Adipocyte (in vitro differentiated cells): ENCODE data around the gene ATOSB.
A peak's percentile ranks its signal among the peaks of the same experiment; 100 is the strongest.

Experiments
- DNase-seq: peaks from one replicate; pipeline ENCODE4 v3.0.0-alpha.2; 2015; ENCODE audit warnings: low read depth
- H3K27me3 ChIP-seq: replicated peaks from 2 replicates; pipeline ENCODE4 v1.7.0; 2013; ENCODE audit warnings: mild to moderate bottlenecking, low read length, moderate library complexity; ENCODE audit not compliant: control insufficient read depth, insufficient read depth
- H3K36me3 ChIP-seq: 2 replicates; pipeline ENCODE4 v1.7.0; 2013; ENCODE audit warnings: low read length, mild to moderate bottlenecking, moderate library complexity; ENCODE audit not compliant: control insufficient read depth, insufficient read depth, severe bottlenecking
- H3K4me1 ChIP-seq: 2 replicates; pipeline ENCODE4 v1.7.0; 2013; ENCODE audit warnings: mild to moderate bottlenecking, low read length, moderate library complexity; ENCODE audit not compliant: control insufficient read depth, insufficient read depth
- H3K4me3 ChIP-seq: 2 replicates; pipeline ENCODE4 v1.7.0; 2013; ENCODE audit warnings: mild to moderate bottlenecking, low read length, moderate library complexity
- H3K9ac ChIP-seq: 2 replicates; pipeline ENCODE4 v1.7.0; 2013; ENCODE audit warnings: mild to moderate bottlenecking, low read length, moderate library complexity
- H3K9me3 ChIP-seq: 2 replicates; pipeline ENCODE4 v1.7.0; 2013; ENCODE audit warnings: mild to moderate bottlenecking, low read length, moderate library complexity; ENCODE audit not compliant: control insufficient read depth

ATOSB gene

DNA sequence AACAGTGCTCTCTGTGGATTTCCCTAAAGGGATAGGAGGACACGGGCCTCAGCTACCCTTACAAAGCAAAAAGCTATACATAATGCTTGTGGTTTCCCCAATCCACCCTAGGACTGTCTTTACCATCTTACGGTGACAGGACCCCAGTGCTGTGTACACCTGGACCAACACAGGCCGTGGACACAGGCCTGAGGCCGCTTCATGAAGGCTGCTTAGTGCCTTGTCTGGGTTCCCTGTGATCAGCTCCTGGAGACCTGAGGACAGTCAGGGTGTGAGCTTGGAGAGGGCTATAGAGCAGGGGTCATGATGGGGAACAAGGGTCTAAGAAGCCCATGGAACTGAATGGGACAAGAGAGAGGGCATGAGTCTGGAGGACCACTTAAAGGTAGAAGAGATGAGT is 38.8 kb downstream of the ATOSB start:
- no peak overlapping the region for H3K4me3 ChIP-seq
- H3K36me3 ChIP-seq: peaks cover 7% of the 10 kb centered on the region
- no peaks in the 10 kb centered on the region for H3K27me3 ChIP-seq
- H3K9ac ChIP-seq: no peak overlapping the region
- no peak for DNase-seq
- H3K9me3 ChIP-seq: no peaks in the 10 kb centered on the region
- peaks cover 23% of the 10 kb centered on the region for H3K4me1 ChIP-seq

DNA sequence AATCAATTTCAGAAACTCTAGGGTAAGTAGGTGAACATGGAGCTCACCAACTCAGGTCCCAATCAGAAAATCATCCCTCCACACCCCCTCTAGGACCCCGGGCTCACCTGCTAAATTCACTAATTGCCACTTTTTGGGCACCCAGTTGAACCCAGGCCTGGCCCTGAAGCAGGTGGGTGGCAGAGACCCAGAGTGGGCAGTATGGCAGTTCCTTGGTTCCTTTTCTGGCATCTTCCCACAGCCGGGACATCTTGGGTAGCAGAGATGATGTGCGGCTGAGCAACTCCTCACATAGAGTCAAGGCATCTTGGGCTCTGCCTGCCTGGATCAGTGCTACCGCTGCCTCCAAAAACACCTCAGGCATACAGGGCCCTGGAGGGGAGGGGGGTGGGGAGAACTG is 40.3 kb downstream of the ATOSB start:
- Histone ChIP-seq H3K36me3 (peaks cover 7% of the 10 kb centered on the region), H3K9me3 (no peaks in the 10 kb centered on the region), H3K4me3 (no peak overlapping the region), H3K27me3 (no peaks in the 10 kb centered on the region), H3K9ac (no peak overlapping the region), H3K4me1 (peaks cover 26% of the 10 kb centered on the region)
- no peak for DNase-seq

DNA sequence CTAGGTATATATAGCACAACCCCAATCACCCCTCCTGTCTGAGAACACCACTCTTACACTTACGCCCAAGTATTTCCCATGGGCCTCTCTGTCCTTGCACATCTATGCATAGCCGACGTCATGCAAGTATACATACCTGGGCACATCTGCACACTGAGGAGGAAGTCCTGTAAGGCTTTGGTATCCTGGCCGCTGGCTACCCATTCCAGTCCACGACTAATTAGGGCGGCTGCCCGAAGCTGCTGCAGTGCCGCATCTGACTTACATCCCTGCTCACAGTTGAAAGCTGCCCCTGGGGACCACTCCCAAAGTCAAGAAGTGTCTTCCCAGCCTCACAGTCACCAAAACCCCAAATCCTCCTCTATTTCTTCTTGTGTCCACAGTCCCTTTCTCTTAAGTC is 40.9 kb downstream of the ATOSB start:
- peaks cover 7% of the 10 kb centered on the region for H3K36me3 ChIP-seq
- no peak for DNase-seq

DNA sequence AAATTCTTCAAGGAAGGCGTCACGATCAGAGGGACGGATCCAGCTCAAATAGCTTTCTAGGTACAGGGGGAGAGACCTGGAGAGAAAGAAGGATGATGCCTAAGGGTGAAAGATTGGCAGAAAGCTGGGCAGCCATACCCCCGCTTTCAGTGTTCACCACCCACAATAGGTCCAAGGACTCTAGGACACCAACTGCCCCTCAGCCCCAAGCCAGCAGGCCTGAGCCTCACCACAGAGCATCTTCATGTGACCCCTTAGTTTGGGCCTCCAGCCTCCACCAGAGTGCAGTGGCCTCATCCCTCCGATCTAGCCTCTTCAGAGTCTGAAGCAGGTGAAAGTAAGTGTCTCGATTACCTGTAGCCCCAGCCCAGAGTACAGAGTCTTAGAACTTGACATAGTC is 41.5 kb downstream of the ATOSB start:
- DNase-seq: no peak
- H3K27me3 ChIP-seq: no peaks in the 10 kb centered on the region
- H3K4me3 ChIP-seq: no peak overlapping the region
- no peak overlapping the region for H3K9ac ChIP-seq
- H3K4me1 ChIP-seq: peaks cover 34% of the 10 kb centered on the region
- H3K9me3 ChIP-seq: no peaks in the 10 kb centered on the region
- peaks cover 7% of the 10 kb centered on the region for H3K36me3 ChIP-seq

More for the DNA sequence above, 40.9 kb downstream of the ATOSB start:
- Histone ChIP-seq H3K4me3 (no peak overlapping the region), H3K9ac (no peak overlapping the region), H3K9me3 (no peaks in the 10 kb centered on the region), H3K4me1 (peaks cover 30% of the 10 kb centered on the region), H3K27me3 (no peaks in the 10 kb centered on the region)

DNA sequence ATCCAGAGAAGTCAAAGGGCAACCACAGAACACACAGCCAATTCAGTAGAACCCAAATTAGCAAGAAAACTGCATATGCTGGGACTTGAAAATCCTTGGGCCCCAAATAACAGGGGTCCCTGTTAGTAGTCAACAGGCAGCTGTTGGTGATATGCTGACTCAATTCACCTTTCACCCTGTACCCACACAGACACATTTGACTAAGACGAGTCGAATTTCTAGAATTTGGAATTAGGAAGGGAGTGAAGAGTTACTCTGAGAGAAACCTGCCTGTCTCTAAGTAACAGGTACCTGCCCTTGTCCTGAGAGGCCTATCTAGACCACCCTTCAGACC is 42.4 kb downstream of the ATOSB start:
- Histone ChIP-seq H3K9ac (peak overlapping the region; percentile 68), H3K4me1 (peaks cover 34% of the 10 kb centered on the region), H3K27me3 (no peaks in the 10 kb centered on the region), H3K9me3 (no peaks in the 10 kb centered on the region), H3K36me3 (peaks cover 9% of the 10 kb centered on the region), H3K4me3 (peak overlapping the region; percentile 76)
- DNase-seq: no peak

DNA sequence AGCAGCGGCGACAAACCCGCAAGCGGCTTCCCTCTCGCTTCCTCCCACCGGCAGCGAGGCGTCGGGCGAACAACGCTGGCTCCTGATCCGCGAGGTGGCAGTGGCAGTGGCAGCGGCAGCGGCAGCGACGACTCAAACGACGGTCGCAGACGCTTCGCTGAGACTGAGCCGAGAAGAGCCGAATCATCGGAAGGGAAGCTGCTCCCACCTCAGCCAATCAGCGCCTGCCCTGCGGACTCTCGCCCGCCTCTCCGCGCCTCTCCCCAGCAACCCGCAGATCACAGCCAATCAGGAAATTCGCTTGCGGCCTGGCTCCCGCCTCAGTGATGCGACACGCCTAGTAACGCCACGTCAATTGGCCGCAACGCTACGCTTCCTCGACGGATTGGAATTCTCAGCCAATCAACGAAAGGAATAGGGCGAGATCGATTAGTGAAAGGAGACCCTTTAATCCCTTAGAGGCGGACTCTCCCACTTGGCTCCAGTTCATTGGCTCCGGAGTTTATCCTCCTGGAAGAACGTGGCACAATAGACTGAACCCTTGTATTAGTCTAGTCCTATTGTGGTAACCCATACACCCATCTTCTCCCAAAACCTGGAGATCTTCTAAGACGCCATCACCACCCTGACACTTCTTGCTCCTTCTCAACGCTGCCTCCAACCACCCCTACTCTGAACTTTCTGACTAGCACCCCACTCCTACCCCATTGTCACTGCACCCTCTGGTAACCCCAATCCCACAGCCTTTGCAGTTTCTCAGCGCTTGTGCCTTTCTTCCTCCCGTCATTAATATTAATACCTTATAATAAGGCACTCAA is 43.0 kb downstream of the ATOSB start, which contains the start of gene VCP:
Gene VCP, minus strand, starts transcription at position 165 of the 818 bp plus-strand sequence. CDS start 272 bp downstream, outside the sequence.
- Histone ChIP-seq H3K4me3 (peak within 1 kb of the TSS; percentile 94), H3K9ac (peak within 1 kb of the TSS; percentile 99), H3K36me3 (peaks cover 15% of the 10 kb centered on the region), H3K9me3 (no peaks in the 10 kb centered on the region), H3K4me1 (peaks cover 39% of the 10 kb centered on the region), H3K27me3 (no peaks in the 10 kb centered on the region)
- DNase-seq: peak; percentile 100

DNA sequence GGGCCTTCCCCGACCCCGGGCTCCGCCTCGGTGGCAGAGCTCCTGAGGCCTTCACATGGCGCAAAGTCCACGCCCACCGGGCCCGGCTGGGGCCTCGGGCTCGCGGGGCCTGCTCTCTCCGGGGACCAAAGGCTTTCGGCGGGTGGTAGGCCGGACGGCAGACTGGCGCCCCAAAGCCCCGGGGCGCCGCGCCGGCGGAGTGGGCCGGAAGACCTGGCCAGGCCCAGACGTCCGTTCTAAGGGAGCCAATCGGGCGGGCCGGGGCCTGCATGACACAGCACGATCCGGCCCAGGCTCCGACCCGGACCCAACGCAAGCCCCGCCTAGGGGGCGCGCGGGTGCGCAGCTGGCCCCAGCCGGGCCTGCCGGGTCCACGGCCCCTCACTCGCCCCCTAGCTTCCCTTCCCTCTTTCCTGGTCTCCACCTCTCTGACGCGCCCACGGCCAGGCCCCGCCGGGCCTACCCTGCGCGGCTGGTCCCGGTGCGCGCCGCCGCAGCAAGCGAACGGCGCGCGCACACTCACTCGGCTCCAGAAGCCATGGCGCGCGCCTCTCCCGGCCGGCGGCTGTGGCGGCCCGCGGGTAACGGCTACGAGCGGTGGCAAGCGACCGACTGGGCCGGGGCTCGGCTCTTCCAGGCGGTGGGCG is 43.7 kb downstream of the ATOSB start:
- Histone ChIP-seq H3K27me3 (no peaks in the 10 kb centered on the region), H3K9me3 (no peaks in the 10 kb centered on the region), H3K36me3 (peaks cover 22% of the 10 kb centered on the region), H3K9ac (peak overlapping the region; percentile 99), H3K4me1 (peaks cover 44% of the 10 kb centered on the region), H3K4me3 (peak overlapping the region; percentile 94)
- peak; percentile 95 for DNase-seq

DNA sequence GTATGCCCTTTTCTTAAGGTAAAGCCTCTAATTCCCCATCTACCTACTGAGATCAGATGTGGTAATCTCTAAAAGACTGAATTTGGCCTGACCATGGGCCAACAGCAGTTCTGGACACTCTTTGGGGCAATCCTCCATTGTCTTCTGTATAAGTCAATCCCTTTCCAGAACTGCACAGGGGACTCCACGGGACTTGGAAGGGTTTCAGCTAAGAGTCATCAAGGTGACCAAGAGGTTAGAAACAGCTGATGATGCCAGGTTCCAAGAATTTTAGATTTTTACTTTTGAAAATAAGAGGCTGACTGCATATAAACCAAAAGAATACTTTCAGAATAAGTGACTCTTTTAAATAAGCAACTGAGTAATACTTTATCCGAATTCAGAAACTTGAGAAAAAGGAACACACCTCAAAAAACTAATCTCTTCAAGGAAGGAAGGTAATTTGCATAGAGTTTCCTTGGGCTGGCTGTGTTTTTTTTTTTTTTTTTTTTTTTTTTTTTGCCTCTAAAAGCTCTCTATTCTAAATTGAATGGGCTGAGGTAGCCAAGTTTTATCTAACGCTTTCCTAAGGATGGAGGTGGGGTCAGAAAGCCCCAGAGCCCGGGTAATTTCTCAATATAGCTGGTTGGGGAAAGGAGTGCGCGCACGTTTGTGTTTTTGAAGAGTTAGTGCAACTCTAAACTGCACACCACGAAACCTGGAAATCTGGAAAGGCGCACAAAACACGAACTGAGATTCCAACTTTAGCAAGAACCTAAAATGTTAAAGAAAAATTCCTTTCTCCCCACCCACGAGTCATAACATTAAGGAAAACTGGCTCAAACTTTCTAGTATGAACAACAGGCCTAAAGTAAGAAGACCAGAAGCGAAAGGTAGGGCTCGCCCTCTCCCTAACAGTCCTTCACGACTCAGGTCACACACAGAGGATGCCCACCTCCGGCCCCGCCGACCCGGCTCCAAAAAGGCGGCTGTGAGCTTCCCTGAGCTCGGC is 44.5 kb downstream of the ATOSB start:
- Histone ChIP-seq H3K4me1 (peaks cover 44% of the 10 kb centered on the region), H3K36me3 (peaks cover 27% of the 10 kb centered on the region), H3K9ac (peak overlapping the region; percentile 99), H3K9me3 (no peaks in the 10 kb centered on the region), H3K27me3 (no peaks in the 10 kb centered on the region), H3K4me3 (peak overlapping the region; percentile 94)
- peak; percentile 55 for DNase-seq

DNA sequence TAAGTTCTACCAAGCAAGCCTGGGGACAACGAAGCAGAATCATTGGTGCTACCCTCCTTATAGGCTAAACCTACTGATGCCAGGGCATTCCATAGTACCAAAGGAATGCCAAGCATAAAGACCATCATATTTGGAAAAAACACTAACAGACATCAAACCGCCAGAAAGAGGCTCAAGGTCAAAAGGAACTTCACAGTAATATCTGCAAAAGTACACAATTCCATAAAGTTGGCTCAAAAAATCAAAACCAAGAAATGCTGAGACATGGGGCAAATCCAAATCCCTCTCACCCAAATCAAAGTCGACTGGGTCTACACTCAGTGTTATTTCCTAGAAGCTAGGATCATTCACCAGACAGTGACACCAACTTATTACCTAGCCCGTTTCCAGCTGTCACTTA is 46.6 kb downstream of the ATOSB start:
- H3K36me3 ChIP-seq: peaks cover 44% of the 10 kb centered on the region
- H3K9me3 ChIP-seq: no peaks in the 10 kb centered on the region
- H3K9ac ChIP-seq: no peak overlapping the region
- DNase-seq: no peak
- H3K4me1 ChIP-seq: peaks cover 44% of the 10 kb centered on the region
- H3K27me3 ChIP-seq: no peaks in the 10 kb centered on the region
- peak overlapping the region; percentile 94 for H3K4me3 ChIP-seq

DNA sequence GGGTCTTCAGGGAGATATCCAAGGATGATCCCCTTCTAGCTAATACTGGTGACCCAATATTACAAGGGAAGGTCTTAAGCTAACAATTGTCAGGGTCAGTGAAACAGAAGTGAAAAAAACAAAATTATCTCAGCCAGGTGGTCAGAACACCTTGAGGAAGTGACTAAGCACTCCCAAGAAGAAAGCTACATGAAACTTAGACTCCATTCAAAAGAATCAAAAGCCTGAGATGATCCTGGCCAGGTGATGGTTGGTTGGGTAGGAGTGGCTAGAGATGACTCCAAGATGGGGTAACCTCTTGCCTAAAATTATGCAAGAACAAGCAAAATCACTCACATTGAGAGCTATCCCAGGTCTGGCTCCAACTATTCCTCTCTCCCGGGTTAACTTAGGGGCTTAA is 48.6 kb downstream of the ATOSB start:
- Histone ChIP-seq H3K36me3 (peaks cover 63% of the 10 kb centered on the region), H3K4me1 (peaks cover 36% of the 10 kb centered on the region), H3K9ac (no peak overlapping the region), H3K27me3 (no peaks in the 10 kb centered on the region), H3K4me3 (no peak overlapping the region), H3K9me3 (no peaks in the 10 kb centered on the region)
- DNase-seq: no peak
